Measurements from ENCODE around the gene ZNF438.

Gene ZNF438

DNA sequence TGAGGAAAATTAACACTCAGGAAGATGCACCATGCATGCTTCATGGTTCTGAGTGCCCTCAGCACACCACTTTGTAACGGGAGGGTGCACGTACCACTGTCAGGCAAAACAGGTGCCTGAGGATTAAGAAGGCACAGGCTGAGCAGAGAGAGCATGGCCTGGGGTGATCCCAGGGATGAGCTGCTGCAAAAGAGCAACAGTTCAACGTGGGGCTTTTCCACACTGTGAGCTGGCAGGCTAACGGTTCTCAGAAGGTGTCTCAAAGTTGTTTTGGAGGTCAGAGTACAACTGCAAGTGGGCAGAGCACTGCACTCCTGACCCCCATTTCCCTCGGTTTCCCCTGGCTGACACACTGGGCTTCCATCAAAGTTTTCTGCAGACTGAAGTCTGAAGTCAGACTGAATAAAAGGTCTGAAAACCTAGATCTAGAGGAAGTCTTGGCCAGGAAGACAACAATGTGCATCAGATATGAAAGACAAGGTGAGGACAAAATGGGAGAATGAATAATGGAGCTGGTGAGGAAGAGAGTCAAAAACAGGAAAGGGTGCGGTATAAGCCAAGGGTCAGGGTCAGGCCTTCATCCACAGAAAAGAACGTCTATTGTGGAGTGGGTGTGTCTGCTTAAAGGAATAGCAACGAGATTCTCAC lies 20.5 kb downstream of the ZNF438 start:
- no peak for DNase-seq

DNA sequence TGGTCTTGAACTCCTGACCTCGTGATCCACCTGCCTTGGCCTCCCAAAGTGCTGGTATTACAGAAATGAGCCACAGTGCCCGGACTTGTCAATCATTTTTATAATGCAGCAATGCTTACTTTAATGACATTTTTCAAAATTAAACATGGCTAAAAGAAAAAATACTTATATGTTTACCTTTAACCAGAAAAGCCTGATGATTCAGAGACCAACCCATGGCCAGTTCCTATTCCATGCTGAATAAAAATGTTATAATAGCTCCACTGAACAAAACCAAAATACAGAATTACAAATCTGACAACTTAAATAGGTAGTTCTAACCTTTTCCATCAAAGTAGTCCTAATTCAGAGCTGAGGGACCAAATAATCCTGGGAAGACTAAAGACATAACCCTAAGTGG lies 21.6 kb downstream of the ZNF438 start:
- no peak for DNase-seq

DNA sequence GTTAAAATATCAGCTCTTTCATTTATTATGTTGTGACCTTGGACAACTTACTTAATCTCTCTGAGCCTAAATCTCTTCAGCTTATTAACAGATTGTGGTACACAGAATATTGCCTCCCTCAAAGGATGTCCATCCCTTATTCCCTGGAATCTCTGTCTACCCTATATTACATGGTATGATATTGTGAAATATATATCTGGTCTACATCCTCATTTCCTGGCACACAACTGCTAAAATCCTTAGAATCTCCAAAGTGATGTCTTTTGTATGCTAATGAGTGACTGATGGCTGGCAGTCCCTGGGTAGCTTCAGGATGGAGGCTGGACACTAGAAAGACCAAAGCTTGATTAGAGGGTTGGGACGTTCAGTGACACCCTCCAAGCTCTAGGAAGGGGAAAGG lies 25.8 kb downstream of the ZNF438 start:
- no peak for DNase-seq

DNA sequence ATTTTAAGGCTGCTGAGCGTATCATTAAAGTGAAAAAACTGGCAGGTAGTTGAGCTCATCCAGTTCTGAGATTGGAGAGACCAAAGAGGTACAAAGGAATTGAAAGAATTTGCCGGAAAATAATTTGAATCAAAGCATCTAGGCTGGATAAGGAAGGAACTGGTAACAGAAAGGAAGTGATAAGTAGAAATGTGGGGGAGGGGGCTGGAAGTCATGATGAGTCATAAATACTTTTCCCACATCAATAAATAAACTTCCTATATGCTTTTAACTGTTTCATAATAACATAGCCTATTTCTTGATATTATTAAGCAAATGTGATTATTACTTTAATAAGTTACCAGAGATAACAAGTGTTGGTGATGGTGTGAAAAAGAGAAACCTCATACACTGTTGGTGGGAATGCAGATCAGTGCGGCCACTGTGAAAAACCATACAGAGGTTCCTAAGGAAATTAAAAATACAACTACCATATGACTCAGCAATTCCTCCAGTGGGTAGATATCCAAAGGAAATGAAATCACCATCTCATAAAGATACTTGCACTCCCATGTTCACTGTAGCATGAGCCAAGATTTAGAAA lies 27.0 kb downstream of the ZNF438 start:
- no peak for DNase-seq

DNA sequence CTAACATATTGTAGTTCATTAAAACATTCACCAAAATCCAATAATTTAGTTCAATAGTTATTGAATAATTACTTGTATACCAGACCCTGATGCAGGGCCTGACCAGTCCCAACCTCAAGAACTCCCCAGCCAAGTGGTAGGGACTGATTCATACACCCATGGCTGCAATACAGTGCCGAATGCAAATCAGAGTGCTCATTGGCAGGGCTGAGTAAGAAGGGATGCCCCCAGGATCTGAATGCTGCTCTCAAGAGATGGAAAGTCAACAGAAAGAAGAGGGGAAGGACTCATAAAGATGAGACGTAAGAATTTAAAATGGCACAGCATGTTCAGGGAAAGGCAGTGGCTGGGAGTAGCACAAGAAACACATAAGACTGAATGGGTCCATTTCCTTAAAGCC lies 29.9 kb downstream of the ZNF438 start:
- no peak for DNase-seq

DNA sequence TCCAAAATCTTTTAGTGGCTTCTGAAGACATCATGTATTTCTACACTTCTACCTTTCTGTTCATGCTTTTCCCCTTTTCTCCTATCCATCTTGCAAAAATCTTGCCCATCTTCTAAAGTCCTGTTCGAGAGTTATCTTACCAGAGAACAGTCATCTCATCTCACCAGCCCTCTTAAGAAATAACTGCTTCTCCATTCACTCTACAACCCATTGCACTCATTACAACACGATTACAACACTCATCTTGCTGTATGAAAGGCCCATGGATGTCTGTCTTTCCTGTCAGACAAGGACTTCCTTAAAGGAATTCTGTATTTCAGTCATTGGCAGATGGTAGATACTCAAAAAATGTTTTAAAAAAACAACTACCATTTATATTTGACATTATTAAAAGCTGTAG lies 30.8 kb downstream of the ZNF438 start:
- DNase-seq = no peak

DNA sequence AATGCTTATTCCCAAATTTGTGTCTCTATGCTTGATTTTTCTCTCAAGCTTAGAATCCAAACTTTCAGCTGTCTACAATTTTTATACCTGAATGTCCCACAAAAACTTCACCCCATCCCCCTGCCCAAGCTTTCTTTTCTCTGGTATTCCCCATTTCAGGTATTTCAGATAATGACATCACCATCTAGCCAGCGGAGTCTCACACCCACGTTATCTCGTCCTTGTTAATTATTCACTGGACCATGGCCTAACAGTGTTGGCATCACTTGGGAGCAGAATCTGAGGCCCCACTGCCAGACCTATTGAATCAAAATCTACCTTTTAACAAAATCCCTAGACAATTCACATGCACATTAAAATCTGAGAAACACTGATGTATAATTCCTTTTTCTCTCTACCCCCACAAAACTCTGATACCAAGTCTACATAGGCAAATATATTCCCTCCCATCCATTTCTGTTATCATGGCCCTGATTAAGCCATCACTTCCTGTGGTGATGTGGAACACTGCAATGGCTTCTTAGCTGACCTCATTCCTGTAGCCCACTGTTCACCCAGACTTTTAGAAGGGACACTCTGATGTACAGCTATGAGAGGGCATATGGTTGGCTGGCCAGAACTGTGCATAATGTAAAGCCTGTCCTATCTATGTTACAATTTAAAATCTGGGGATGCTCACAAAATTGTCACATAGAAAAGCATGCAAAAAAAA lies 31.4 kb downstream of the ZNF438 start:
- no peak for DNase-seq

DNA sequence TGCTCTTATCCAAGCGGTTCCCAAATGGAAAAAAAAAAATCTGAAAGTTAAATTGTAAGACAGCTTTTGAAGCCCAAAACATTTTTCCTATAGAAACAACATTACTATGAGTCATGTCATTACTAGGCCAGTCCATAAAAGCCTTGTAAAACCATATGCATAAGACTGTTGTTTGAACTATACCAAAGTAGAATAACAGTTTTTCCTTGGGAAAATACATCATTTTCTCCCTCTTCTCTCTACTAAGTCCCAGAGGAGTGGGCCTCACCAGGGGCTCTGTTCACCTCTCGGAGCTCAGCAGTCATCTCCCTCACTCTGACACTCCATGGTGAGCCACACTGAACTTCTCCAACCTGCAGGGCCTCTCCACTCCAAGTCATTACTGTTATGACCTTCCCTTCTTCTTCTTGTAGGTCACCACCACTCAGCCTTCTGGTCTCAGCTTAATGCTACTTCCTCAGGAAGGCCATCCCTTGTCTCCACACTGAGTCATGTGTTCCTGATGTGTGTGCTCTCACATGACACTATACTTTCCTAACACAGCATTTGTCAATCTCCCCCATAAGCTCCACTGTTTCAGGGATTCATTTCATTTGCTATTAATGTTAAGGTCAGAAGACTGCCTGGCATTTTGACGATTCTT lies 32.5 kb downstream of the ZNF438 start:
- DNase-seq = no peak

DNA sequence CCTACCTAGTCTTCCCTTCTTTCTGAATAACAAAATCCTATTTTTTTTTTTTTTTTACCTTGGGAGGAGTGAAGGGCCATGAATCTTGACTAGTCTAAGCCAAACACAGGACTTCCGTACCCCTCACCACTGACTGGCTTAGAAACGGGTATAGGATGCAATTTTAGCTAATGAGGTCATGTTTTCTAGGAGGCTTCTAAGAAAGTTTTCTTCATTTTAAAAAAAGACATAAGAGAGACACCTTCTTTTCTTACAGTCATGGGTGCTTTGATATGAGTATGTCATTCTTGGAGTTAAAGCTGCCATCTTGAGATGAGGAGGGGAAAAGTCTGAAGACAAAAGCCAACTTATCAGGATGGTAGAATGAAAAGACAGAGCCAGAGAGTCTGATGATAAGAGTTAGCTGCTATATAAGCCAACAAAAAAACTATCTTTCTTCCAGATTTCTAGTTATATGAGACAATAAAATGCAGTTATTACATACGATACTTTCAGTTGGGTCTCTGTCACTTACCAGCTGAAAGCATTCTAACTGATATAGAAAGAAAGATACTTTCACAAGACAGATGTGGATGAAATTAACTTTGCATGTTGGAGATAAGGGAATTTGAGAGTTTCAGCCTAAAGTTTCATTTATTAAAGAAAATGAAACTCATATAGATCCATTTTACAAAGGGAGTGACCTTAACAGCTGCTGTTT lies 34.0 kb downstream of the ZNF438 start:
- no peak for DNase-seq

DNA sequence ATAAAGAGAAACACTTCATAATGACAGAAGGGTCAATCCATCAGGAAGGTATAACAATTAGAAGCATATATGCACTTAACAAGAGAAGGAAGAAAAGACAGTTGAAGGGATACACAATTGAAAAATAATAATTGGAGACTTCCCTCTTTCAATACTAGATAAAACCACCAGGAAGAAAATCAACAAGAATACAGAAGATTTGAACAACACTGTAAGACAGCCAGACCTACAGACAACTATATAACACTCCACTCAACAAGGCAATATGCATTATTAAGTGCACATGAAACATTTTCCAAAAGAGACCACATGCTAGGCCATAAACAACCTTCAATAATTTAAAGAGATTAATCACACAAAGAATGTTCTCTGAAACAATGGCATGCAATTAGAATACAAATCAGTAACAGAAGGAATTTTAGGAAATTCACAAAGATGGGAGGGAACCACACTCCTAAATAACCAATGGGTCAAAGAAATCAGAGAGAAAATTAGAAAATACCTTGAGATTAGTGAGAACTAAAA lies 35.1 kb downstream of the ZNF438 start:
- DNase-seq = no peak

DNA sequence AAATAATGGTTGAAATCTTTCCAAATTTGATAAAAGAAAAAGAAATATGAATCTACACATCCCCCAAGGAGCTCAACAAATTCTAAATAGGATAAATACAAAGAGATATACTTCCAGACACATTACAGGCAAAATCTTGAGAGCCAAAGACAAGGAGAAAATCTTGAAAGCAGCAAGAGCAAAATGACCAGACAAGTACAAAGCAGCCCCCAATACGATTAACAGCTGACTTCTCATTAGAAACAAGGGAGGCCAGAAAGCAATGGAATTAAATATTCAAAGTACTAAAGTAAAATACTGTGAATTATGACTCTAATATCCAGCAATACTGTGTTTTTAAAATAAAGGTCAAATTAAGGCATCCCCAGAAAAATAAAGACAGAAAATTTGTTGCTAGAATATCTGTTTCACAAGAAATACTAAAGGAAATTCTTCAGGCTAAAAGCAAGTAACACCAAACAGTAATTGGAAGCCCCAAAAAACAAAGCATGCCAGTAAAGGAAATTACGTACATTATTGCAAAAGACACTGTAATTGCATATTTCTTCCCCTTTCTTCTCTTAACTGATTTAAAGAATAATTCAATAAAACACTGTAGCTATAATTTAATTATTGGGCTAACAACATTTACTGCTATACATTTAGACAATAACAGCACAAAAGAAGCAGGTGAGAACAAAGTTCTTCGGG lies 36.4 kb downstream of the ZNF438 start:
- no peak for DNase-seq

DNA sequence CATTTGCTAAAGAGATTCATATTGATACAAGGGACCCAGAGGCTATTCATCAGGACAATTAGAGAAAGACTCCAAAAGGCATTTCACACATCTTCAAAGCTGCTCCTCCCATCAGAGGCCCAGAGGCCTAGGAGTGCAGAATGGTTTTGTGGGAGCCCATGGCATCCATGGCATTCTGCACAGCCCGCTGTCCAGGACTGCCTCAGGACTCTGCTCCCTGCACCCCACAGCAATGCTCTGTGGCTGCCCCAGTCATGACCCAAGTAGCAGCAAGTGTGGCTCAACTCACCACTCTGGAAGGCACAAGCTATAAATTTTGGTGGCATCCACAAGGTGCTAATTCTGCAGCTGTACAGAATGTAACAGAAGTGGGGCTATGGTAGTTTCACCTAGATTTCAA lies 38.5 kb downstream of the ZNF438 start:
- DNase-seq = no peak

DNA sequence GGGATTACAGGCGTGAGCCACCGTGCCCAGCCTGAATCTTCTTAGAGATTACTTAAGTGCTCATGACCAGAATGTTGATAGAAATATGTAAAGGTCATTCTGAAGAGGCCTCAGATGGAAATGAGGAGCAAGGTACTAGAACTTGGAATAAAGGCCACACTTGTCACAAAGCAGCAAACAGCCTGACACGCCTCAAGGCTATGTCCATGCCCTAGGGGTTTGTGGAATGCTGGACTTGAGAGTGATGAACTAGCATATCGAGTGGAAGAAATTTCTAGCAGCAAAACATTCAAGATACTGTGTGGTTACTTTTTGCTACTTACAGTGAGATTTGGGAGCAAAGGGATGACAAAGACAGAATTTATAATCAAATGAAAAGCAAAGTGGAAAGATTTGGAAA lies 39.0 kb downstream of the ZNF438 start:
- no peak for DNase-seq

DNA sequence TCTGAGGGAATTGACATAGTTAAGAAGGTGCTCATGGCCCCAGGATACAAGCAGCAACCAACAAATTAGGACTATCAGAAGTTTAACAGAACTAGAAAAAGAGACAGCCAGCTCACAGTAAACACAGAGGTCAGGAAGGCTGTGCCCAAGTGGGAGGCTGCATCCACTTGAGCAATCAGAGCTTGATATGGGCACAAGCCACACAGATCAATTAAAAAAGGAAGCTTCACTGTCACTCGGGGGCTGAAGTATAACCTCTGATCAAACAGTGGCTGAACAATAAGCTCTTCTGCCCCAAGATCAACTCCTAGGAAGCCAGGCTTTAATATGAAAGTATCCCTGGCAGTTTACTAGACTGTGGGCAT lies 40.0 kb downstream of the ZNF438 start:
- no peak for DNase-seq

DNA sequence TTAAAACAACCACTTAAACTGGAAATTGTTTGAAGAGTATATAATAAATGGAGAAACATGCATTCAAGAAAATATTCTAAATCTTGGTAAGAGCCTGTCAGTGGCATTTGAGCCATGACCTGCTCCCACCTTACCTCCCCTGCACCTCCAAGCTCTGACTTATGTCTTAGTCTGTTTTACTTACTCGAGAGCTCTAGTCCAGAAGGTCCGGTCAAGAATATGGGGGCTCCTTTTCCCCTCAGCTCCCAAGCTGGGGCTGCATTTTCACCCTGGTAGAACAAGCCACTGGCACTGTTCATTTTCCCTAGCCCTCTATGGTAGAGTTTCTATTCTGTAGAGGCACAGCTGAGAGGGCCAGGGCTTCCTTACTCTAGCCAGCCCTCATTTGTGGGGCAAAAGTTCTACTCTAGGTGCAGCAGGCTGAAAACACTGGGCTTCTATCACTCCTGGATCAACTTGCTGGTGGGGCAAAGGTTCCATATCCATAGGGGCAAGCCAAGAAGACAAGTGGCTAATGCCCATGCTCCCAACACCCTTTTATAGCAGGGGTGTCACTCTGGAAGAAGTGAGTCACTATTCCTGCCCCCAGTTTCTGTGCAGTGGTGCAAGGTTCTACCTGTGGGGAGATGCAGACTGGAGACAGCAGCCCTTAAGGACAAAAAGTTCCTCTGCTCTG lies 40.6 kb downstream of the ZNF438 start:
- DNase-seq = no peak

DNA sequence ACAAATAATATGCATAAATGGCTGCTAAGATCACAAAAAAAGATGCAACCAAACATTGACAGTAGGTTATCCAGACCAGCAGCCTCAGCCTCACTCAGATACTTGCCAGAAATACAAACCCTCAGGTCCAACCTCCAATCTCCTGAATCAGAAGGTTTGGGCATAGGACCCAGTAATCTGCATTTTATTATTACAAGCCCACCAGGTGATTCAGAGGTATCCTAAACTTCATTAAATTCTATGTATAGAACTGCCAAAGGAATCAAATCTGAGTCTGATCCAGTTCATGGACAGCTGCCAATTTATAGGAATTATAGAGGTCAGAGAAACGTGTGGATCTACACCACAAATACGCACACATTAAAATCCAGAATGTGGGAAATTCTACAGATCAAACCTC lies 41.3 kb downstream of the ZNF438 start:
- no peak for DNase-seq

DNA sequence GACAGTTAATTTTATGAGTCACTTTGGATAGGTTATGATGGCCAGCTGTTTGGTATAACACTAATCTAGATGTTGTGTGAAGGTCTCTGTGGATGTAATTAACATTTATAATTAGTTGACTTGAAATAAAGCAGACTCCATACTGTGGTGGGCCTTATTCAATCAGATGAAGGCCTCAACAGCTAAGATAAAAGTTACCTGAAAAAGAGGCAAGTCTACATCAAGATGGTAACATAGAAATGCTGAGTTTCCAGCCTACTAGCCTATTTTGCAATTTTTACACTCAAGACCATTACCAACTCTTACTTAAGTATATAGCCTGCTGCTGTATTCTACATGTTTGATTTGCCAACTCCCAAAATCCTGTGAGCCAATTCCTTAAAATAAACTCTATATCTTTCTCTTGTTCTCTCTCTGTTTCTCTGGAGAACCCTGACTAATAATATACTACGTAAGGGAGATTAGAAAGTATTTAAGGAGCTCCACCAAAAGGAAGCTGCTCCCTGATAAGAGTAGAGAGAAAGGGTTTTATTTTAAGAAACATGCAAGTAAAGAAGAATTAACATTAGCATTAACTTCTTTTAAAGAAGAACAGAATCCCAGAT lies 42.7 kb downstream of the ZNF438 start:
- no peak for DNase-seq

DNA sequence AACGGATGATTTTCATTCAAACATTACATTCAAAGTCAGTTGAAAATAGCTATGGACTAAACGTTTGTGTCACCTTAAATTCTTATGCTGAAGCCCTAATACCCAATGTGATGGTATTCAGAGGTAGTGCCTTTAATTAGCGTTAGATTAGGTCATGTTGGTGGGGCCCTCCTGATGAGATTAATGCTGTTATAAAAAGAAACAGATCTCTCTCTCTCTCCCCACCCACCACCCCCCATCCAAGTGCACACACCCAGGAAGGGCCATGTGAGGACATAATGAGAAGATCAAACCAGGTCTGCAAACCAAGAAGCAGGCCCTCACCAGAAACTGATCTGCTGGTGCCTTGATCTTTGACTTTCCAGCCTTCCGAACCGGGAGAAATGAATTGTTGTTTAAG lies 44.2 kb downstream of the ZNF438 start:
- no peak for DNase-seq

DNA sequence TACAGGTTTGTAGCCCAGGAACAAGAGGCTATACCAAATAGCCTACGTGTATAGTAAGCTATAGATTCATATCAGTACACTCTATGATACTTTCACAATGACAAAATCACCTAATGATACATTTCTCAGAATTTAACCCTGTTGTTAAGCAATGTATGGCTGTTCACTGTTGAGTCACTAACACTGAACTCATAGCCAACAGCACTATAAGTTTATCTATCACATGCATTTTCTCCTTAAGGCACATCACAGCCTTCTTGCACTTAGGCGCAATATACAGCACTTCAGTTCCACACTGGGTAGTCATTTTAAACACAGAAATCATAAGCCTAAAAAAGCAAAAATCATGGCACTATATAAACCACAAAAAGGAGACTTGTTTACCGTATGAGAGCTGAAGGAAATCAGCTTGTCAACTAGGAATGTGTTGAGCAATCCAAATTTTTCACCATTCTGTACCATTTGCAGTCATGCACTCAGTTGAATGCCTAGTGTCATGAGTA lies 45.6 kb downstream of the ZNF438 start:
- DNase-seq = no peak

DNA sequence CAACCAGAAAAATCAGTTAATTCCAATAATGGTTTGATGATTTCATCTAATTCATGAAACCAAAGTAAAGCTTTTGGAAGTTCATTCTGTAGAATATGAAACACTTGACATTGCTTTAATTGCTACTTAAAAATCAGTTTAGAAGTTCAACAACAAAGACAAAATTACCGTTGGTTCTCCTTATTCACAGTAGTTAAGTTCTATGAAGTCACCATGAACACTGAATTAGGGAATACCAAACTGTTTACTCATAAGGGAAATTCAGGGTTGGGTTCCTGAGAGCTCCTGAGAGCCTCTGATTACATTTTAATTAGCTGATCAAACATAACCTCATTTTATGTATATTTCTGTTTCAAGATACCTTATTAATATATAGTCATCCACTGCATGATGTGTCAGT lies 46.2 kb downstream of the ZNF438 start:
- DNase-seq = no peak

DNA sequence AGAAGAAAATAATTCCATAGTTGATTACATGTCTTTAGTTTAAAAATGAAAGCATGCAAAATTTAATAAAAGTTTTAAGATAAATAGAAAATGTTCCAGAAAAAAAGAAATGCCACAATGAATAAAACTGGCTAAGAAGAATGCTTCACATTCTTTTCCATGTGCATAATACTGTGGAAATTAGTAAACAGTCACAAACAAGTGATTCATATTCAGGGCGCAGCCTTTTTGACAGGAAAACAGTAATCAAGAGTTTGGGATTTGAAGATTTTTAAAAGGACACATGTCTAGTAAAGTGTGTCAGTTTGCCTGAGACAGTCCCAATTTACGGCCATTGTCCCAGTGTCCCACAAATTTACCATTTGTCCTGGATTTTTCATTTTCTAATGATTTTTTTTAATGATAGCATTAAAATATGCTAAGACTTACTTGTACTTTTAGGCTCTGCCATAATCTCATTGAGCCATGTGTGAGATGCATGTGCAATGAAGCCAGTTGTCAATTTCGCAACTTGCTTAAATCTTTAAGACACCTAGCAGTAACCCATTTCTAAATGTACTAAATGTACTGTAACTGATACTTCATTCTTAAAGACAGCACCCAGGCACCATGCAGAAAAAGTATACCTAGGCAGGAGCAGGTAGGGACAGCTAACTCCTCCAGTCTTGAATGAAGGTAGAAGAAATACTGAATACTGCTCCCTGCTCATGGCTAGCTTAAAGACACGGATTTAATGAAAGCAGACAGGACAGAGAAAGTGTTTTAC lies 46.9 kb downstream of the ZNF438 start:
- no peak for DNase-seq
